Right lobe of liver (tissue), 6 donors: ENCODE results near the gene TPM2. TPM values are rescaled to one million over a fixed set of nuclear protein-coding genes. Genes with fewer than 3 reads are reported as not detected.

Experiments used
- ATAC-seq, 4 donors: fragments of 200-7000 bp; cut with Tn5 transposase; one replicate each; pipeline ENCODE4 v1.9.1; 2020; ENCODE audit warnings: mild to moderate bottlenecking in 4 of 4, moderate library complexity in 4 of 4
- DNase-seq, 3 donors: peaks; one replicate each; pipeline ENCODE4 v3.0.0-alpha.2; 2020
- H3K27ac ChIP-seq, 3 donors: fragments of 200-600 bp; one replicate each; pipeline ENCODE4 v1.8.0; 2022
- H3K27me3 ChIP-seq, 2 donors: fragments of 200-600 bp; one replicate each; pipeline ENCODE4 v1.8.0; 2022
- H3K36me3 ChIP-seq, 4 donors: fragments of 200-600 bp; sonication (generic) in 1 of 4; one replicate each; pipeline versions ENCODE4 v1.5.1 to v1.8.0; 2017 to 2022; ENCODE audit warnings: control low read depth in 1 of 4
- H3K4me1 ChIP-seq, 4 donors: fragments of 200-600 bp; sonication (generic) in 1 of 4; one replicate each; pipeline versions ENCODE4 v1.5.1 to v1.8.0; 2017 to 2022; ENCODE audit warnings: control low read depth in 1 of 4
- H3K4me3 ChIP-seq, 3 donors: fragments of 200-600 bp; one replicate each; pipeline ENCODE4 v1.8.0; 2022
- H3K9me3 ChIP-seq, 4 donors: fragments of 200-600 bp; sonication (generic) in 1 of 4; one replicate each; pipeline versions ENCODE4 v1.5.1 to v1.8.0; 2017 to 2022; ENCODE audit warnings: control low read depth in 1 of 4
- POLR2A ChIP-seq: fragments of 450-650 bp; IDR thresholded peaks from one replicate; pipeline ENCODE4 v1.6.1; 2017; ENCODE audit warnings: antibody characterized with exemption, mild to moderate bottlenecking
- WGBS: methylation state at CpG from one replicate; pipeline ENCODE4 v1.1.6; 2018; ENCODE audit warnings: low coverage, low lambda C conversion rate; ENCODE audit not compliant: insufficient coverage; ENCODE audit errors: missing lambda C conversion rate; 5-methylcytosine and 5-hydroxymethylcytosine counted together
- intact Hi-C, 2 donors: fragments of 100-400 bp; cut with DNase I; formaldehyde crosslinking; loops; one replicate each; pipeline versions ENCODE4 v1.11.2 to v1.14.1; 2022
- total RNA-seq, 6 experiments: library from RNA; depleted of rRNA in 2 of 6; stranded (reverse); fragments of >200 nt in 2 of 6; fragmentation: NEBNext Ultra II Directional in 3 of 6; extraction: Animal tissue kit (Norgen Biotek cat#: 25700) in 3 of 6; gene quantifications; one replicate each; pipeline versions ENCODE4 v1.1.0 to v1.2.4, GENCODE V29; 2016 to 2023
- TF ChIP-seq, protein P1 (sequence below), 4 donors: fragments of 200-600 bp in 3 of 4; fragments of 450-650 bp in 1 of 4; IDR thresholded peaks; one replicate each; pipeline versions ENCODE4 v1.5.1 to v1.8.0; 2016 to 2022; ENCODE audit warnings: antibody characterized with exemption in 4 of 4, mild to moderate bottlenecking in 2 of 4
- donor health status: DM: no; HTN: yes; CAD: no.
- donor health status: DM: no; HTN: no; CAD: no.
- donor health status: DM: no; HTN: no; CAD: no.
- donor health status: DM: no; HTN: yes; CAD: no.
- donor health status: DM: no; HTN: yes; CAD: no.

TPM2 gene
- total RNA-seq, 6 experiments from 2014 or later: 4.7 to 23.3 (median 12.4) TPM

GRCh38 chr9:35653611-35654010, 36.1 kb downstream of the TPM2 start:
- ATAC-seq (no peak), DNase-seq (no peak)
- Histone ChIP-seq H3K36me3 (no peaks in the 10 kb centered on the region), H3K27me3 (no peaks in the 10 kb centered on the region), H3K9me3 (no peaks in the 10 kb centered on the region), H3K4me1 (peaks cover 0 to 7% (median 0%) of the 10 kb centered on the region in 4 donors), H3K4me3 (no peak overlapping the region), H3K27ac (no peak overlapping the region)
- 84% methylated on average over 2 of the region's 2 CpGs for WGBS
- intact Hi-C loops: no loop called here
- TF ChIP-seq POLR2A: no peak
- TF ChIP-seq, protein P1, sequence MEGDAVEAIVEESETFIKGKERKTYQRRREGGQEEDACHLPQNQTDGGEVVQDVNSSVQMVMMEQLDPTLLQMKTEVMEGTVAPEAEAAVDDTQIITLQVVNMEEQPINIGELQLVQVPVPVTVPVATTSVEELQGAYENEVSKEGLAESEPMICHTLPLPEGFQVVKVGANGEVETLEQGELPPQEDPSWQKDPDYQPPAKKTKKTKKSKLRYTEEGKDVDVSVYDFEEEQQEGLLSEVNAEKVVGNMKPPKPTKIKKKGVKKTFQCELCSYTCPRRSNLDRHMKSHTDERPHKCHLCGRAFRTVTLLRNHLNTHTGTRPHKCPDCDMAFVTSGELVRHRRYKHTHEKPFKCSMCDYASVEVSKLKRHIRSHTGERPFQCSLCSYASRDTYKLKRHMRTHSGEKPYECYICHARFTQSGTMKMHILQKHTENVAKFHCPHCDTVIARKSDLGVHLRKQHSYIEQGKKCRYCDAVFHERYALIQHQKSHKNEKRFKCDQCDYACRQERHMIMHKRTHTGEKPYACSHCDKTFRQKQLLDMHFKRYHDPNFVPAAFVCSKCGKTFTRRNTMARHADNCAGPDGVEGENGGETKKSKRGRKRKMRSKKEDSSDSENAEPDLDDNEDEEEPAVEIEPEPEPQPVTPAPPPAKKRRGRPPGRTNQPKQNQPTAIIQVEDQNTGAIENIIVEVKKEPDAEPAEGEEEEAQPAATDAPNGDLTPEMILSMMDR (IDR thresholded peaks at IDR 0.05): no peak

- WGBS: 95% methylated on average over 8 of the region's 8 CpGs
Measured at GRCh38 chr9:35652829-35653209, 36.9 kb downstream of the TPM2 start.

DNA sequence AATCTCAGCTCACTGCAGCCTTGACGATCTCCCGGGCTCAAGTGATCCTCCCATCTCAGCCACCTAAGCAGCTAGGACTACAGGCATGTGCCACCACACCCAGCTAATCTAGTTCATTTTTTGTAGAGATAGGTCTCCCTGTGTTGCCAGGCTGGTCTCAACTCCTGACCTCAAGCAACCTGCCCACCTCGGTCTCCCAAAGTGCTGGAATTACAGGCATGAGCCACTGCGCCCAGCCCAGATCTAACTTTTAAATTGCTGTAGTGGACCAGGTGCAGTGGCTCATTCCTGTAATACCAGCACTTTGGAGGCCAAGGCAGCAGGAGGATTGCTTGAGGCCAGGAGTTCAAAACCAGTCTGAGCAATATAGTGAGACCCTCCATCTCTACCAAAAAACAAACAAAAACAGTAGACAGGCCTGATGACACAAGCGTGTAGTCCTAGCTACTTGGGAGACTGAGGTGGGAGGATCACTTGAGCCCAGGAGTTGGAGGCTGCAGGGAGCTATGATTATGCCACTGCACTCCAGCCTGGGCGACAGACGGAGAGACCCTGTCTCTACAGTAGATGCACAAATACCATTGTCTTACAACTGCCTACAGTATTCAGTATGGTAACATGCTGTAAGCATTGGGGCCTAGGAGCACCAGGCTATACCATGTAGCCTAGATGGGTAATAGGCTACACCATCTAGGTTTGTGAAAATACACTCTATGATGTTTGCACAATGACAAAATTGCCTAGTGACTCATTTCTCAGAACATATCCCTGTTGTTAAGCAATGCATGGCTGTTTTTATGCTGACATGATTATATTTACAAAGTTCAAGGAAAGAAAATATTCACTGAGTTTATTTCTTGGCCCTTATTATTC, 37.5 kb downstream of the TPM2 start:
- ATAC-seq (peak in 3 of 4 donors; percentile 7 to 67 (median 23)), DNase-seq (no peak)
- H3K36me3 ChIP-seq: no peaks in the 10 kb centered on the region
- no peak overlapping the region for H3K4me3 ChIP-seq
- H3K4me1 ChIP-seq: peaks cover 0 to 7% (median 0%) of the 10 kb centered on the region in 4 donors
- H3K9me3 ChIP-seq: no peaks in the 10 kb centered on the region
- H3K27me3 ChIP-seq: no peaks in the 10 kb centered on the region
- H3K27ac ChIP-seq: peak overlapping the region in 1 of 3 donors; percentile 60
- intact Hi-C loops: no loop called here
- TF ChIP-seq, protein P1 (IDR thresholded peaks at IDR 0.05): no peak
- TF ChIP-seq POLR2A: no peak
- WGBS: 88% methylated on average over 7 of the region's 7 CpGs

More at GRCh38 chr9:35652829-35653209, 36.9 kb downstream of the TPM2 start:
- DNase-seq (no peak), ATAC-seq (no peak)
- no peaks in the 10 kb centered on the region for H3K27me3 ChIP-seq
- intact Hi-C loops: no loop called here
- H3K4me1 ChIP-seq: peaks cover 0 to 7% (median 0%) of the 10 kb centered on the region in 4 donors
- no peaks in the 10 kb centered on the region for H3K36me3 ChIP-seq
- TF ChIP-seq, protein P1 (IDR thresholded peaks at IDR 0.05): no peak
- TF ChIP-seq POLR2A: no peak
- no peak overlapping the region for H3K4me3 ChIP-seq
- no peaks in the 10 kb centered on the region for H3K9me3 ChIP-seq
- H3K27ac ChIP-seq: peak overlapping the region in 1 of 3 donors; percentile 60

- no peak for TF ChIP-seq POLR2A
- TF ChIP-seq, protein P1 (IDR thresholded peaks at IDR 0.05): no peak
- 45% methylated on average over 10 of the region's 22 CpGs for WGBS
- H3K4me1 ChIP-seq: peaks cover 0 to 7% (median 0%) of the 10 kb centered on the region in 4 donors
- no peak within 1 kb of the TSS for H3K27ac ChIP-seq
- intact Hi-C loops: no loop called here
- H3K4me3 ChIP-seq: no peak within 1 kb of the TSS
- H3K27me3 ChIP-seq: no peaks in the 10 kb centered on the region
- ATAC-seq (no peak), DNase-seq (no peak)
- H3K36me3 ChIP-seq: no peaks in the 10 kb centered on the region
- H3K9me3 ChIP-seq: no peaks in the 10 kb centered on the region
Measured at GRCh38 chr9:35650341-35651158, 39.2 kb downstream of the TPM2 start, which contains the start of gene SIT1. Gene SIT1 (minus strand): TSS chr9:35650931. CDS start chr9:35650853, 78 bp downstream.
